Measurements from ENCODE around the gene EPSTI1. TPM values are rescaled to one million over a fixed set of nuclear protein-coding genes. Genes with fewer than 3 reads are reported as not detected.

The EPSTI1 gene
- total RNA-seq, 1 donor from 2014 or later, result 96.0 TPM

DNA sequence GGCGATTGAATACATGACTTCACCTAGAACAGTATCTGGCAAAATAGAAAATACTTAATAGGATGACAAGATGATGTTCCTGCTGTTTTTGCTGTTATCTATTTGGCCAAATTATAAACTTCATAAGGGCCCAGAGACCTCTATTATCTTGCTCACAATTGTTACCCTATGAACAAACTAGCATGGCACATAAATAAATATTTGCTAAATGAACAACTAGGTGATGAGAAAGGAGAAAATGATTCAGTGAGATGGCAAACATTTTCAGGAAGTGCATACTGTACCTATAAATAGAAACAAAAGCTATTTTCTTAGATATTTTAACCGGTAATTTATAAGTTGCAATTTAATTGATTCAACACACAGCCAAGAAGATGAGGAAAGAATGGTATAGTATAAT is 132.3 kb downstream of the EPSTI1 start:
- H3K27me3 ChIP-seq (ENCODE audit: insufficient read depth, low read length), result peaks cover 6% of the 10 kb centered on the region
- H3K79me2 ChIP-seq (ENCODE audit: insufficient read depth, low read length), result no peaks in the 10 kb centered on the region
- Mint-ChIP-seq H3K36me3 (ENCODE audit: low read depth, unreplicated experiment) (no peaks in the 10 kb centered on the region), H3K4me3 (ENCODE audit: unreplicated experiment) (no peak overlapping the region), H3K4me1 (ENCODE audit: low read depth, unreplicated experiment) (no peaks in the 10 kb centered on the region), H3K27ac (ENCODE audit: unreplicated experiment) (no peak overlapping the region), H3K9me3 (ENCODE audit: unreplicated experiment) (peaks cover 3% of the 10 kb centered on the region), H3K27me3 (ENCODE audit: low read depth, unreplicated experiment) (no peaks in the 10 kb centered on the region)
- H2AFZ ChIP-seq (ENCODE audit: low read depth, low read length), result no peak overlapping the region
- H3K27ac ChIP-seq (ENCODE audit: low read depth, low read length), result no peak overlapping the region
- H3K9me3 ChIP-seq (ENCODE audit: insufficient read depth, low read depth, low read length), result no peaks in the 10 kb centered on the region
- no peaks in the 10 kb centered on the region for H3K4me1 ChIP-seq (ENCODE audit: insufficient read depth, low read length)
- no peak overlapping the region for H3K4me2 ChIP-seq (ENCODE audit: low read length)
- no peak overlapping the region for H3K4me3 ChIP-seq (ENCODE audit: insufficient read depth, low read depth, low read length)
- DNase-seq (ENCODE audit: low read depth) (no peak), FAIRE-seq (no peak)
- H3K36me3 ChIP-seq (ENCODE audit: insufficient read depth, low read length), result no peaks in the 10 kb centered on the region
- H4K20me1 ChIP-seq (ENCODE audit: insufficient read depth, low read length), result no peaks in the 10 kb centered on the region
- TF ChIP-seq, protein P1, sequence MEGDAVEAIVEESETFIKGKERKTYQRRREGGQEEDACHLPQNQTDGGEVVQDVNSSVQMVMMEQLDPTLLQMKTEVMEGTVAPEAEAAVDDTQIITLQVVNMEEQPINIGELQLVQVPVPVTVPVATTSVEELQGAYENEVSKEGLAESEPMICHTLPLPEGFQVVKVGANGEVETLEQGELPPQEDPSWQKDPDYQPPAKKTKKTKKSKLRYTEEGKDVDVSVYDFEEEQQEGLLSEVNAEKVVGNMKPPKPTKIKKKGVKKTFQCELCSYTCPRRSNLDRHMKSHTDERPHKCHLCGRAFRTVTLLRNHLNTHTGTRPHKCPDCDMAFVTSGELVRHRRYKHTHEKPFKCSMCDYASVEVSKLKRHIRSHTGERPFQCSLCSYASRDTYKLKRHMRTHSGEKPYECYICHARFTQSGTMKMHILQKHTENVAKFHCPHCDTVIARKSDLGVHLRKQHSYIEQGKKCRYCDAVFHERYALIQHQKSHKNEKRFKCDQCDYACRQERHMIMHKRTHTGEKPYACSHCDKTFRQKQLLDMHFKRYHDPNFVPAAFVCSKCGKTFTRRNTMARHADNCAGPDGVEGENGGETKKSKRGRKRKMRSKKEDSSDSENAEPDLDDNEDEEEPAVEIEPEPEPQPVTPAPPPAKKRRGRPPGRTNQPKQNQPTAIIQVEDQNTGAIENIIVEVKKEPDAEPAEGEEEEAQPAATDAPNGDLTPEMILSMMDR (IDR thresholded peaks at IDR 0.05; ENCODE audit: insufficient read depth, low read depth, low read length), result no peak
- no peak for TF ChIP-seq EZH2 (IDR thresholded peaks at IDR 0.05; ENCODE audit: insufficient read depth, low read length)
- no peak overlapping the region for H3K9ac ChIP-seq (ENCODE audit: low read length)

- Histone ChIP-seq H3K27ac (ENCODE audit: low read depth, low read length) (no peak overlapping the region), H3K79me2 (ENCODE audit: insufficient read depth, low read length) (no peaks in the 10 kb centered on the region), H3K9me3 (ENCODE audit: insufficient read depth, low read depth, low read length) (no peaks in the 10 kb centered on the region), H3K36me3 (ENCODE audit: insufficient read depth, low read length) (no peaks in the 10 kb centered on the region), H2AFZ (ENCODE audit: low read depth, low read length) (no peak overlapping the region), H3K4me1 (ENCODE audit: insufficient read depth, low read length) (no peaks in the 10 kb centered on the region), H3K27me3 (ENCODE audit: insufficient read depth, low read length) (peaks cover 5% of the 10 kb centered on the region), H3K9ac (ENCODE audit: low read length) (no peak overlapping the region), H3K4me3 (ENCODE audit: insufficient read depth, low read depth, low read length) (no peak overlapping the region), H4K20me1 (ENCODE audit: insufficient read depth, low read length) (no peaks in the 10 kb centered on the region), H3K4me2 (ENCODE audit: low read length) (no peak overlapping the region)
- DNase-seq (ENCODE audit: low read depth), result no peak
- no peaks in the 10 kb centered on the region for H3K36me3 Mint-ChIP-seq (ENCODE audit: low read depth, unreplicated experiment)
- no peak overlapping the region for H3K27ac Mint-ChIP-seq (ENCODE audit: unreplicated experiment)
- no peaks in the 10 kb centered on the region for H3K4me1 Mint-ChIP-seq (ENCODE audit: low read depth, unreplicated experiment)
- TF ChIP-seq, protein P1 (IDR thresholded peaks at IDR 0.05; ENCODE audit: insufficient read depth, low read depth, low read length), result no peak
- no peak for TF ChIP-seq EZH2 (IDR thresholded peaks at IDR 0.05; ENCODE audit: insufficient read depth, low read length)
- H3K27me3 Mint-ChIP-seq (ENCODE audit: low read depth, unreplicated experiment), result no peaks in the 10 kb centered on the region
- no peaks in the 10 kb centered on the region for H3K9me3 Mint-ChIP-seq (ENCODE audit: unreplicated experiment)
- no peak for FAIRE-seq
- no peak overlapping the region for H3K4me3 Mint-ChIP-seq (ENCODE audit: unreplicated experiment)
Measured at GRCh38 chr13:42855410-42855809, 136.6 kb downstream of the EPSTI1 start.

DNA sequence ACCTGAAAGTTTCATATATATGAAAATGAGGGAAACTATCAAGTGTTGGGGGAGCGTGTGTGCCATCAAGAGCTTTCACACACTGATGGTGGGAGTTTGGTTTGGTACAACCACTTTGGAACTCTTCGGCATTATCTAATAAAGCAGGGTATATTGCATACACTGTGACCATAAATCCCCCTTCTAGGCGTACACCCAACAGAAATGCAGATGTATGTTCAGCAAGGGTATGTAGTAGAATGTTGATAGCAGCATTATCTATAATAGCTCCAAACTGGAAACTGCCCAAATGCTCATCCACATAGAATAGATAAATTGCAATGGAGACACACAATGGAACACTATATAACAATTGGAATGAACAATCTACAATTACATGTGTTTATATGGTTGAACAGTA is 139.9 kb downstream of the EPSTI1 start:
- no peak for TF ChIP-seq EZH2 (IDR thresholded peaks at IDR 0.05; ENCODE audit: insufficient read depth, low read length)
- H2AFZ ChIP-seq (ENCODE audit: low read depth, low read length), result no peak overlapping the region
- DNase-seq (ENCODE audit: low read depth) (no peak), FAIRE-seq (no peak)
- H3K27me3 Mint-ChIP-seq (ENCODE audit: low read depth, unreplicated experiment), result no peaks in the 10 kb centered on the region
- H3K9ac ChIP-seq (ENCODE audit: low read length), result no peak overlapping the region
- H3K4me2 ChIP-seq (ENCODE audit: low read length), result no peak overlapping the region
- no peaks in the 10 kb centered on the region for H3K36me3 ChIP-seq (ENCODE audit: insufficient read depth, low read length)
- no peaks in the 10 kb centered on the region for H3K9me3 ChIP-seq (ENCODE audit: insufficient read depth, low read depth, low read length)
- H3K9me3 Mint-ChIP-seq (ENCODE audit: unreplicated experiment), result no peaks in the 10 kb centered on the region
- H3K4me1 ChIP-seq (ENCODE audit: insufficient read depth, low read length), result no peaks in the 10 kb centered on the region
- H3K4me3 Mint-ChIP-seq (ENCODE audit: unreplicated experiment), result no peak overlapping the region
- H3K27ac ChIP-seq (ENCODE audit: low read depth, low read length), result no peak overlapping the region
- H3K79me2 ChIP-seq (ENCODE audit: insufficient read depth, low read length), result no peaks in the 10 kb centered on the region
- H3K4me1 Mint-ChIP-seq (ENCODE audit: low read depth, unreplicated experiment), result peaks cover 9% of the 10 kb centered on the region
- no peaks in the 10 kb centered on the region for H3K36me3 Mint-ChIP-seq (ENCODE audit: low read depth, unreplicated experiment)
- peaks cover 13% of the 10 kb centered on the region for H3K27me3 ChIP-seq (ENCODE audit: insufficient read depth, low read length)
- no peaks in the 10 kb centered on the region for H4K20me1 ChIP-seq (ENCODE audit: insufficient read depth, low read length)
- no peak overlapping the region for H3K4me3 ChIP-seq (ENCODE audit: insufficient read depth, low read depth, low read length)
- no peak overlapping the region for H3K27ac Mint-ChIP-seq (ENCODE audit: unreplicated experiment)
